AG08395 (cell line): ENCODE results near the gene UMAD1.
A peak's percentile ranks its signal among the peaks of the same experiment; 100 is the strongest.

ENCODE experiments used
- DNase-seq: peaks from one replicate; pipeline ENCODE4 v3.0.0; 2012; ENCODE audit warnings: mixed read lengths, low spot score

Gene UMAD1

GRCh38 chr7:7764520-7765396, 124.2 kb downstream of the UMAD1 start:
- DNase-seq: no peak

GRCh38 chr7:7765422-7765821, 124.9 kb downstream of the UMAD1 start:
- no peak for DNase-seq

- DNase-seq: no peak
These were observed 126.1 kb downstream of the UMAD1 start for GRCh38 chr7:7766671-7767070.

- DNase-seq: no peak
These were observed 128.6 kb downstream of the UMAD1 start for GRCh38 chr7:7768977-7769709.

- DNase-seq: no peak
These were observed 129.4 kb downstream of the UMAD1 start for GRCh38 chr7:7769710-7770627.

- DNase-seq: no peak
These were observed 130.9 kb downstream of the UMAD1 start for GRCh38 chr7:7771452-7771851.

GRCh38 chr7:7772397-7772821, 131.9 kb downstream of the UMAD1 start:
- DNase-seq: no peak

- no peak for DNase-seq
These were observed 133.1 kb downstream of the UMAD1 start for GRCh38 chr7:7773334-7774309.

GRCh38 chr7:7779888-7780287, 139.3 kb downstream of the UMAD1 start:
- DNase-seq: no peak

- no peak for DNase-seq
These were observed 142.4 kb downstream of the UMAD1 start for GRCh38 chr7:7783001-7783400.

GRCh38 chr7:7785344-7785973, 144.9 kb downstream of the UMAD1 start:
- no peak for DNase-seq

- DNase-seq: no peak
These were observed 146.0 kb downstream of the UMAD1 start for GRCh38 chr7:7786595-7786994.

- no peak for DNase-seq
These were observed 149.0 kb downstream of the UMAD1 start for GRCh38 chr7:7789551-7789988.

- DNase-seq: no peak
These were observed 149.6 kb downstream of the UMAD1 start for GRCh38 chr7:7790041-7790741.

GRCh38 chr7:7791523-7791922, 151.0 kb downstream of the UMAD1 start:
- peak; percentile 29 for DNase-seq

- DNase-seq: no peak
These were observed 151.5 kb downstream of the UMAD1 start for GRCh38 chr7:7792056-7792455.

GRCh38 chr7:7793249-7793648, 152.7 kb downstream of the UMAD1 start:
- DNase-seq: no peak

GRCh38 chr7:7793921-7794320, 153.4 kb downstream of the UMAD1 start:
- peak; percentile 36 for DNase-seq

GRCh38 chr7:7795203-7795602, 154.7 kb downstream of the UMAD1 start:
- DNase-seq: no peak

- peak; percentile 25 for DNase-seq
These were observed 155.1 kb downstream of the UMAD1 start for GRCh38 chr7:7795630-7796121.
